ENCODE results near the gene ADAMTSL3.

The ADAMTSL3 gene

DNA sequence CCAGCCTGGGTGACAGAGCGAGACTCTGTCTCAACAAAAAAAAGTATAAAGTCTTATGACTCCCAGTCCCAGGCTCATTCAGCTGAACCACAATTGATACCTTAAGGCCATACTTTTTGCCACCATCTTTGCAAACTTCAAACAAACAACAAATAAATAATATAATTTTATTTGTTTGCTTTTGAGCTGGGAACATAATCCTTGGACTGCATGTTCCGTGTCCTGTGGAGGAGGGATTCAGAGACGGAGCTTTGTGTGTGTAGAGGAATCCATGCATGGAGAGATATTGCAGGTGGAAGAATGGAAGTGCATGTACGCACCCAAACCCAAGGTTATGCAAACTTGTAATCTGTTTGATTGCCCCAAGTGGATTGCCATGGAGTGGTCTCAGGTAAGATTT, 238.6 kb downstream of the ADAMTSL3 start:
- no peak for DNase-seq

DNA sequence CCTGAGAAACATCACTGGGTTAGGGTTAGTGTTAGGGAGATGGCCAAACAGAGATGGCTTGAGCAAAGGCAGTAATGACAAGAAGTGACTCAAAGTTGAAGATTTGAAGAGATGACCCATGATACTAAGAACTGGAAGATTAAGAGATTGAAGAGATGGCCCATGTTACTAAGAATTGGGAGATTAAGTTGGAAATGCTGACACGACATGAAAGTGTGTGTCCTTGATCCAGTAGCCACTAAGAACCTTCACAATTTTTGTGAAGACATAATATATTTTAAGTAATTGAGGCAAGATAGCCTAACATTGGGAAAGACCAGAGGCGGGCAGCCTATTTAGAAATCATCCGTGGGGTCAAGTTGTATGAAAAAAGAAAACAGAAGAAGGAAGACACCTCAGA, 239.4 kb downstream of the ADAMTSL3 start:
- no peak for DNase-seq

DNA sequence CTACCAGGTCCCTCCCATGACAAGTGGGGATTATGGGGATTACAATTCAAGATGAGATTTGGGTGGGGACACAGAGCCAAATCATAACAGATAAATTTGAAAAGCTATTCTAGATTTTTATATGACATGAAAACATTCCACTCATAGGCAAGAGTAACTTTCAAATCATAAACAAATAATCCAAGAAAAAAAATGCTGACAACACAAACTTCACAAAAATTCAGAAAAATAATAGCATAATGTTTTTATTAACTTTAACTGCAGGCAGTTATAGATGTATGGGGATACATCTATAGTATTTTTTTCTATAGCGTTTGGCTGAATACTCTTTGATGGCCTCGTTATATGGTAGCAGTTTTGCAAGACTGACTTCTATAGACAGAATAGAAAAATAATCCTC, 243.1 kb downstream of the ADAMTSL3 start:
- DNase-seq, result no peak

DNA sequence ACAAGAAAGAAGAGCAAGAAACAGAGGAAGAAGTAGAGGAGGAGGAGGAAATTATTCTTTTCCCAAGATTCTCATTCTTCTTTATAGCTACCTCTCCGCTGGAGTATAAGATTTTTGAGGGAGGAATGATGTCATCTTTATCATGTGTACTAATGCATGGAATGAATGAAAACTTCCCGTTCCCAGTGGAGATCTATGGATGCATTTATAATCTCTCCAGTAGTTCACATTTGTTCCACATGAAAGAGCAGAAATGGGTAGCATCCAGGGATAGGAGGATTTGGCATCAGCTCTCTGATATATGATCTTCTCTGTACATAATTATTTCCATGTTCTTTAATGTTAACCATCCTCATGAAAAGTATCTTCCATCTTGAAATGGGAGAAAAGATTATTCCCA, 244.4 kb downstream of the ADAMTSL3 start:
- no peak for DNase-seq

DNA sequence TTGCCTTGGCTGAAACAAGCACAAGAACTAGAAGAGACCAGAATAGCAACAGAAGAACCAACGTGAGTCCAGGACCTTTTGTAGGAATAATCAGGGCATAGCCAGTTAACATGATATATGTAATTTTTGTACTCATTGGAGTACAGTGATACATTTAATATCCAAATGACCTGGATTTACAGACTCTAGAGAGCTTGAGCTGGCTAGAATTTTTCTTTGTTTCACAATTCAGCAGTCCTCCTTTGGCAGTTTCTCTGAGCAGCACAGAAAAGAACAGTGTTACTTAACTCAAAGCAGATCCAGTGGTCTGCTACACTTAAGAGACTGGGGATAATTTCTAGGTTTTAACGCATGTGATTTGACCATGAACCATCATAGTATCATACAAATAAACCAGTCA, 245.7 kb downstream of the ADAMTSL3 start:
- DNase-seq, result no peak

DNA sequence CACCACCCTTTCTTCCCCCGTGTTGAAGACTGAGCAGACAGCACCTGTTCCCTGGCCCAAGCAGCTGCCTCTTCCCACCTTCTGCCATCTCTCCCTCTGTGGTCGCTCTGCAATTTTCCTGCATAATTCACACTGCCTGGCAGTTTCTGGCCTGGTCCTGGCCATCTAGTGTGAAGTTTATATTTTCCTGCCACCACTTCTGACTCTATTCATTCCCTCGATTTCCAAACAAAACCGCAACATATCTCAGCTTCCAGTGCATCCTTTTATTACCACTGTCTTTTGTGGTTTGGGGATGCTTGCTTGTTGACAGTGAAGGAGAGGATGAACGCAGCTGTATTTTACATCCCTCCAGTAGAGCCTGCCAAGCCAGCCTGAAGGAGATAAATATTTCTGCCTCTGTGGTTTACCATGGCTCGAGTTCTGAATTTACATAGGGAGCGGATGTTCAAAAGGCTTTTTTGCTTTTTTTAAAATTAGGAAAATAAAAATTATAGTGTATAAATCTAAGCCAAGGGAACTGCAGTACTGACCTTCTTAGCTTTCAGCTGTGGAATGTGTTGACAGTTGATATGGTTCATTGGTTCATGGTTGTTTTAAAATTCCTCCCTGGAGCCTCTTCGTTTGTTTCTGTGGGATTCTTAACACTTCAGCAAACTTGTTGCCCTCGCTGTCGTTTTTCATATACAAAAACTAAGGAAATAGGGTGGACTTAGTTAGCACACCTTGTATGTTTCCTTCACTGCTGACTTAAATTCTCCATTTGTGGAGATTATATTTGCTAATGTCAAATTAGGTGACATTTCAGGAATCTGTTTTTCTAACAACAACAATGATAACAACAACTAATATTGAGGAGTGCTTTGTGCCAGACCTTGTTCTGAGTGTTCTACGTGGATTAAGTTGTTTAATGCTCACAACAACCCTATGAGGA, 250.5 kb downstream of the ADAMTSL3 start:
- DNase-seq, result no peak

DNA sequence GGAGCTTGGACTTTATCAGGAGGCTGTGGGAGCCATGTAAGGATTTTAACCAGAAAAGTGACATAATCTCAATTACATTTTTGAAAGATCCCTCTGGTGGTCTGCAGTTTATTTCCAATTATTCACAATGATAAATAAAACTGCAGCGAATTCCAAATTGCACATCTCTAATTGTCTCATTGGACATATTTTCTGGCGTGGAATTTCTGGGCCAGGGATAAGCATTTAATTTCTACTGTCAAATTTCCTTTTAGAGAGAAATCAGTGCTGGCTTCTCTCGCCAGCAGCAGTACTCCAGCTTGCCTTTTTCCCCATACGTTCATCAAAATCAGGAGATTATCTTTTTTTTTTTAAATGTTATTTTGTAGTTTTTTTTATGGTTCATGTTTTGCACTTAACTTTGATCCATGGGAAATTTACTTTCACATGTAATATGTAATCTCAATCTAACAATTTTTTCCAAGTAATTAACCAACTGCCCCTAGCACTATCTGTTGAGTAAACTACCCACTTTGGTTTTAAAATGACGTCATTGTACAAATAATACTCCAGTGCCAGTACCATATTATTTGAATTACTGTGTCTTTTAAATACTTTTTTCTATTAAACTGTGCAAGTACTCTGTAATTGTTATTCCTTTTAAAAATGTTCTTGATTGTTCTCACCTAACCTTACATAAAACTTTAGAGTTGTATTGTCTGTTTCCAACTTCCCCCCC, 251.8 kb downstream of the ADAMTSL3 start:
- no peak for DNase-seq

DNA sequence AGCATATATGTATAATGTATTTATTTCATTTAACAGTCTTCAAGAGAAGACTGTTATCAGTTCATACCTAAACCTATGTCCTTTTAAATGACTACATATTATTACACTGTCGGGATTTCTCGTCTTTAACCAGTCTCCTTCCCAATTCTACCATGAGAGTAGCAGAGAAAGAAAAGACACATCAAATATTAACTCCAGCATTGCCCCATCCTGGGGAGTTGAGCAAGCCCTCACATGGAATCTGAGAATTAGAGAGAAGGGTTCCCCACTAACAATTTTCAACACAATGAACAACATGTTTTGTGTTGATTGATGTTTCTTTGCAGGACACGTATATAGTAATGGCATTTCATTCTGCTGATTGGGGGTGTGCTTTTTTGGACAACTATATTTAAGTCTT, 257.4 kb downstream of the ADAMTSL3 start:
- DNase-seq, result no peak

DNA sequence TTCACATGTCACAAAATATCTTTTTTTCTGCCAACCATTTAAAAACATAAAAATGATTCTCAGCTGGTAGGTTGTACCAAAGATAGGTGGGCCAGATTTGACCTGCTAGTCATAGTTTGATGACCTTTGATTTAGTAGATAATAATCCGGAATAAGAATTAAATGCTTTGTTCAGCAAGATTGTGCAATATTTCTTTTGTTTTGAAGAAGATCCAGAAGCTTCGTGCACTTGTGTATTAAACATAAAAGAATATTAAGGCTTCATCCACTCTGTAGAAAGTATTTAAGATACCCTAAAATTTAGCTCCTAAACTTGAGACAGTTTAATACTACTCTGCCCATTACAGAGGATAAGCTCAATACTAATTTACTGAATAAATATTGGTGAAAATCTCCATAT, 258.4 kb downstream of the ADAMTSL3 start:
- DNase-seq, result no peak

DNA sequence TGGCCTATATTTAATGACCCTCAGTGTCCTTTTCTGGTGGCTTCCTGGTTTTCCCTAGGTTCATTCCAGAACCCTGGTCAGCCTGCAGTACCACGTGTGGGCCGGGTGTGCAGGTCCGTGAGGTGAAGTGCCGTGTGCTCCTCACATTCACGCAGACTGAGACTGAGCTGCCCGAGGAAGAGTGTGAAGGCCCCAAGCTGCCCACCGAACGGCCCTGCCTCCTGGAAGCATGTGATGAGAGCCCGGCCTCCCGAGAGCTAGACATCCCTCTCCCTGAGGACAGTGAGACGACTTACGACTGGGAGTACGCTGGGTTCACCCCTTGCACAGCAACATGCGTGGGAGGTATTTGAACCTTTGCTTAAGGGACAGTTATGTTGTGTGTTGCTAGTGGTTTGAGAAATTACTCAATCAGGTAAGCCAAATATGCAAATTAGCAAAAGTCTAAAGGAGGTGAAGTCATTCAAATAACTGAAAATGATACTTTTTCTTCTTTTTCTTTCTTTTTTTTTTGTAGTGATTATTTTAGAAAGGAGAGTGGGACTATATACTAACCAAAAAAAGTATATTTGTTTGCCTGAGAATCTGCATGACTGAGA, 259.2 kb downstream of the ADAMTSL3 start:
- DNase-seq, result no peak

DNA sequence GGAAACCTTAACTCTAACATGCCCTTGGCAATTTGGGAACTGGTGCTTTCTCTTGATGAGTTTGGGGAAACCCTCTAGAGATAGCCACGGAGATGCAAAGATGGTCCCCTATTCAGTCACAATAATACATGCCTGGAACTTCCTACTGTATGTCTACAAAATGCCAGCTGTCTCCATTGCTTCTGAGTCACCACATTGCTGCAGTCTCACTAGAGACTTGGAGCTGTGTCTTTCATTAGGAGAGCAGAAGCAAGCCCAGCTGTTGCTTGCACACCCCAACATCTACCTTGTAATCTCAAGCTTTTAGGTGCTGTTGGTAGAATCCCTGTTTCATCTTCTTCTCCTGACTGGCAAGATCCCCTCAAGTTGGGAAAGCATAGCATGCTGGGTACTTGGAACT, 261.0 kb downstream of the ADAMTSL3 start:
- no peak for DNase-seq

DNA sequence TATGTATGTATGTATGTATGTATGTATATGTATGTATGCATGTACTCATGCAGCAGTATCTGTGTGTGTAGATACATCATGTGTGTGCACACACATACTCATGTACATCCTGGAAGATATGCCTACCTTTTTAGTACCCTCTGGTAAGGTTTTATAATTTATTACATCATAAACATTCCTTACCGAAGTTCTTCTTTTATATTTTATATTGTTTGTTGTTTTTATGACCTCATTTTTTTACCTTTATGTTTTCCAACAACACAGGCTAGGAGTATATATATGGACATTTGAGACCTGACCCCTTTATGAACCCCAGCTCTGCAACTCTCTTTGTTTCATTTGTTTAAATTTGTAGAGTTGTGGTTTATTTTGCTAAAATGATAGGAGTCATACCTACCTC, 263.5 kb downstream of the ADAMTSL3 start:
- no peak for DNase-seq

DNA sequence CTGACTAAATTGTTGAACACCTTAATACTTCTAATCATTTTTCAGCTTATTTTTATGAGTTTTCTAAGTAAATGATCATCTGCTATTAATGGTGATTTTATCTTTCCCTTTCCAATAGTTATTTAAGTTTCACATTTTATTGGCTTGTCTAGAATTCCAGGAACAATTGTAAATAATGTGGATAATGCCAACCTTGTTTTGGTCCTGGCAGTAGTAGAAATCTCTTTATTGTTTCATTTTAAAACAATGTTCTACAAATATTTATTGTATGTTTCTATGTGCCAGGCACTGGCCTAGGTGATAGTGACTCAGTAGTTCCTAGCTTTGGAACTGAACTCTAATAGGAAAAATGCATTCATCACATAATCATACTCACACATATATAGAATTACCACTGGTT, 264.1 kb downstream of the ADAMTSL3 start:
- DNase-seq, result no peak

DNA sequence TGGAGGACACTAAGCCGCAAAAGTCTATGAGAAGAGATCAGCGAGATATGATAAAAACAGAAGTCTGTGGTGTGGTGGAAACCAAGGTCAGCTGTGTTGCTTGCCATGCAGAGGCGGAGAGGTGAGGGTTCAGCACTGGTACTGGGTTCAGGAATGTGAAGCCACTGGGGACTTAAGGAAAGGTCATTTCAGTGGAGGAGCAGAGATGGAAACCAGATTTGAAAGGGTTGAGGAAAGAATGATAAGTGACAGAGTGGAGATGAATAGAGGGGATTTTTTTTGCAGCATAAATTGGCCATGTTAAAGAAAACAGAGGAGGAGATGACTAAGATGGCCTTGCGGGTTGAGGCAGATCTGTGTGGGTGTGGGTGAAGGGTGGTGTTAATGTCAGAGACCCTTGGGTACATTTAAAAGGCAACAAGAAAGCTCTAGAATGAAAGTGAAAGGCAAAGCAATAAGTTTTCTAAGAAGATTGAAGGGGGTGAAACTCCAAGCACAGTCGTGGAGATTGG, 265.5 kb downstream of the ADAMTSL3 start:
- DNase-seq, result no peak

DNA sequence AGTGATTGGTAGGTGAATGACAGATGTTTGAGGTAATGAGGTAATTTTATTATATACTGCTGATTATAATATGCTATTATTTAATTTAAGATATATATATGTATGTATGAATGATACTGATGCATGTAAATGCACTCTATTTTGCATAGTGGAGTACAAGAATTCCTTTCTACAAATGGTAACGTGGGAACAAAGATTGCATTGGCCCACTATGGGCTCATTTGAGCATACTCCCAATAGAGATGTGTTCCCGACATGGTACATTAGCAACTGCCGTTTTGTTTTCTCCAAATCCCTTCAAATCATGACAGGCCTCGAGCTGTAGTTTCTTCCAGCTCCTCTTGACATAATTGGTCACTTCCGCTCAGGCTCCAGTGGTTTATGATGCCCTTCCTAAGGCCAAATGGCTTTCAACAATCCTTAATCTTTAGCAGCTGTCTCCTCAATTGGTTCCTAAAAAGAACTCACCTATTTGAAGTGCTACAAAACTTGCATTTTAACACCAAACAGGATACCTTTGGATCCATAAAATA, 266.1 kb downstream of the ADAMTSL3 start:
- no peak for DNase-seq

DNA sequence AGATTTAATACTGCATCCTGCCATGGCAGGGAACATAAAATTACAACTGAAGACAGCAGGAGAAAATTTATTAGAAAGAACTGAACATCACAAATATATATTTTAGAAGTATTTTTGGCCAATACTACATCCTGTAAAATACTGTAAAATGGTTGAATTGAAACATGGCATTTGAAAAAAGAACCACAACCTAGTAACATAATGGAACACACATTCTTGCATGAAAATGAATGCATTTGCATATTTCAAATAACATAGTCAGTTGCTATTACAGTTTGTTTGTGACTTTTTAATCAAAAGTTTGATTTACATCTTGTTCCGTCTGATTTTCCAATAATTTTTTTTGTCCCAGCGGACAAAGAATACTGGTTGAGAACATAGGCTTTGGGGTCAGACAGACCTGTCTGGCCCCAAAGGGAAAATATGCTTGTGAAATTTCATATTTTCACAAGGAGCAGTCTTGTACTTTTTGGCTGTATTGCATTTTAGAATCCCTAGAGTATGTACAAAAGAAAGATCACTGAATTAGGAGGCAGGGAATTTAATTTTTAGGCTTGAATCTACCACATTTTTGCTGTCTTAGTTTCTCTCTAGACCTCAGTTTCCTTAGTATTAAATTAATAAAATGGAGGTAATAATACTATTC, 268.8 kb downstream of the ADAMTSL3 start:
- no peak for DNase-seq

DNA sequence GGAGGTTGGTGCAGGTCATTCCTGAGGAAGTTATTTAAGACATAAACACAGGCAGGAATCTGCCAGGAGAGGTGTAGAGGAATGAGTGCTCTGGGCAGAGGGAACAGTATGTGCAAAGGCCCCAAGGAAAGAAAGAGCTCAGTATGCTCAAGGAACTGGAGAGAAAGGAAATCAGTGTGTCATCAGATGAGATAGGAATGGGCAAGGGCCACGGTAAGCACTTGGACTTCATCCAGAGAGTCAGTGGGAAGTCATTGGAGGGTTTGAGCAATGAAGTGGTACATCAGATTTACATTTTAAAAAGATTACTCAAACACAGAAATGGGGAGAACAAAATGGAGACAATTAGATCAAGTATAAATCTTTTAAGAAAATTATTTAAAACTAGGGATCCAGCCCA, 272.2 kb downstream of the ADAMTSL3 start:
- DNase-seq, result no peak

DNA sequence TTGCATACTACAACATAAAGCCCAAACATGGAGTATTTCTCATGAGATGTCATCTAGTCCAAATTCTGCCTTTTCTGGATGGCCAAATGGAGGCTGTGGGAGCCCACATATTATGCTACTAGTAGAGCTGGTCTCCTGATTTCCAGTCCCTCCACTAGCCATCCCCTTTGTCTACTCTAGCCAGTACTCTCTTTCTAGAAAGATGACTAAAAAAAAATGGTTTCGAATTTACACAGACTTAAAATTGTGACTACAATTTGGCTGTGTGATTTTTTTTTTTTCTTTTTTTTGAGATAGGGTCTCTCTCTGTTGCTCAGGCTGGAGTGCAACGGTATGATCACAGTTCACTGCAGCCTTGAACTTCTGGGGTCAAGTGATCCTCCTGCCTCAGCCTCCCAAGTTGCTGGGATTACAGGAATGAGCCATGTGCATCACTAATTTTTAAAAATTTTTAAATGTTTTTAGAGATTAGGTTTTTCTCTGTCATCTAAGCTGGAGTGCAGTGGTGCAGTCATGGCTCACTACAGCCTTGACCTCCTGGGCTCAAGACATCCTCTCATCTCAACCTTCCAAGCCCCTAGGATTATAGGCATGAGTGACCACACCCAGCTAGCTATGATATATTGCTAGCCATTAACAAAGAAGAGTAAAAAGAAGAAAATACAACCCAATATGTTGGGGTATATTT, 273.9 kb downstream of the ADAMTSL3 start:
- DNase-seq, result no peak

DNA sequence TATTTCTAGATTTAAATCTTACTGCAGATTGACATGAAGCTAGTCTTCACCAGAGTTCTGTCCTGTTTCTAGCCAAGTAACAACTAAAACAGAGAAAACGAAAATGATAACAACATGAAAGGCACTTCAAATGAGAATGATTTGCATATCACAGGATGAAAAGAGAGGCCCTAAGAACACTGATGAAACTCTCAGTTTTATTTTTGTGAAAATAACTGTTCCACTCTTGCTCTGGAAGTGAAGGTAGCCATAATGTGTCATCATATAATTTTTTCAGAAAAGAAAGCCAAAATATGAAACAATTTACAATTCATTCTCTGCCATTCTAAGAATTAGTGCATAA, 274.4 kb downstream of the ADAMTSL3 start:
- no peak for DNase-seq

DNA sequence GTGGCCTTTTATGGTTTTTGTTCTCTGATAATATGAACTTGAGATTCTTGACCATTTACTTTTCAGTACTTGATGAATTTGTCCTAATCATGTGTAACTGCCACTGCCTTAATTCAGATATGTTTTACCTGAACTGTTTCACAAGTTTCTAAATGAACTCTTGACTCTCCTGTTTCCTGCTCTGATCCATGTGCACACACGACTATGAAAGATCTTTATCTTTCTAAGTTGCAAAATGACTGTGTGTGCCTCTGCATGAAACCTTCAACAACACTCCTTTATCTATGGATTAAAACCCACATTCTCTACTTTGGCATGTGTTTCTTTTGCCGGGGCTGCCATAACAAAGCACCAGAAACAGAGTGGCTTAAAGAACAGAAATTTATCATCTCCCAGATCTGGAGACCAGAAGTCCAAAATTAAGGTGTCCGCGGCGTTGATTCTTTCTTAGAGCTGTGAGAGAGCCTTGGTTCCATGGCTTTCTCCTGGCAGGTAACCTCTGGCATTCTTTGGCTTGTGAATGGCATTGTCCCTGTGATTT, 275.0 kb downstream of the ADAMTSL3 start:
- no peak for DNase-seq

DNA sequence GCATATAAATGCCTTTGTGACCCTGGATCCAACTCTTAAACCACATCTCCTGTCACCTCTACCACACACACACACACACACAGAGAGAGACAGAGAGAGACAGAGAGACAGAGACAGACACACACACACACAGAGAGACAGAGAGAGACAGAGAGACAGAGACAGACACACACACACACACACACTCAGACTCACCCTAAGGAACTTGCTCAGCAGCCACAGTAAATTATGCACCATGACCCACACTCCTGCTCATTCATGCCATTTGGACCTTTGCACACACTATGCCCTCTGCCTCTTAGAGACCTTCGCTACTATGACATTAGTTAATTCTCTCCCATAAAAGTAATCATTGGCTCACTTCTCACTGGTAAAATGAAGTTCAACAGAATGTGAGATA, 275.7 kb downstream of the ADAMTSL3 start:
- no peak for DNase-seq

All from activated CD4-positive, alpha-beta T cell treated with anti-CD3 and anti-CD28 coated beads for 4 hours (primary cell).